Coronary artery (tissue), 2 donors: Measurements from ENCODE around the gene KRTAP10-9.
"Not testable (repeated sequence)": the region's sequence is repeated elsewhere in the genome, so short reads cannot be mapped to it uniquely, and the experiment has no call there.

Source experiments
- DNase-seq: peaks from one replicate; pipeline ENCODE4 v3.0.0-alpha.2; 2017; ENCODE audit warnings: low spot score
- H3K27ac ChIP-seq, 2 donors: fragments of 200-600 bp; sonication (generic); one replicate each; pipeline ENCODE4 v1.5.1; 2016 to 2019
- H3K4me3 ChIP-seq: fragments of 200-600 bp; sonication (generic); 2 replicates; pipeline ENCODE4 v1.5.1; 2016; ENCODE audit warnings: mild to moderate bottlenecking, moderate library complexity
- CTCF ChIP-seq: fragments of 200-600 bp; sonication (generic); IDR thresholded peaks from one replicate; pipeline ENCODE4 v1.5.1; 2019; ENCODE audit warnings: antibody characterized with exemption

The KRTAP10-9 gene

GRCh38 chr21:44626673-44627143 is at the start of gene KRTAP10-9:
Gene KRTAP10-9 (plus strand): TSS chr21:44627093. CDS start chr21:44627172, 79 bp downstream.
- Histone ChIP-seq H3K4me3 (no peak within 1 kb of the TSS), H3K27ac (no peak within 1 kb of the TSS)
- peak; percentile 55 for DNase-seq
- no peak for TF ChIP-seq CTCF

- no peak overlapping the region for H3K27ac ChIP-seq
- no peak overlapping the region for H3K4me3 ChIP-seq
- no peak for DNase-seq
- TF ChIP-seq CTCF: no peak
These were observed 48.4 kb upstream of the KRTAP10-9 start for GRCh38 chr21:44578371-44579055.

- H3K27ac ChIP-seq: no peak overlapping the region
- H3K4me3 ChIP-seq: no peak overlapping the region
- DNase-seq: no peak
- no peak for TF ChIP-seq CTCF
These were observed 47.6 kb upstream of the KRTAP10-9 start for GRCh38 chr21:44579056-44579832.

GRCh38 chr21:44579833-44580144 is 47.1 kb upstream of the KRTAP10-9 start:
- Histone ChIP-seq H3K27ac (no peak overlapping the region), H3K4me3 (no peak overlapping the region)
- TF ChIP-seq CTCF: no peak
- DNase-seq: no peak

- not testable (repeated sequence) for DNase-seq, H3K27ac ChIP-seq, H3K4me3 ChIP-seq
These were observed 46.6 kb upstream of the KRTAP10-9 start, which contains the start of gene KRTAP10-5 for GRCh38 chr21:44580231-44580821. Gene KRTAP10-5 (minus strand): TSS chr21:44580604. CDS start chr21:44580578, 26 bp downstream.

GRCh38 chr21:44581158-44581557 is 45.7 kb upstream of the KRTAP10-9 start:
- DNase-seq: no peak
- Histone ChIP-seq H3K4me3 (no peak overlapping the region), H3K27ac (no peak overlapping the region)
- TF ChIP-seq CTCF: no peak

- H3K27ac ChIP-seq: no peak overlapping the region
- no peak overlapping the region for H3K4me3 ChIP-seq
- TF ChIP-seq CTCF: no peak
- no peak for DNase-seq
These were observed 44.8 kb upstream of the KRTAP10-9 start for GRCh38 chr21:44582055-44582454.
